GM12872 (cell line): ENCODE results near the gene OOSP4A.

Experiments used
- CTCF ChIP-seq: IDR thresholded peaks from 3 replicates; pipeline ENCODE4 v1.5.1; 2011; ENCODE audit warnings: low read depth, mild to moderate bottlenecking, low read length, moderate library complexity; ENCODE audit not compliant: insufficient read depth

Gene OOSP4A

GRCh38 chr11:59939482-59939881 is 24.4 kb upstream of the OOSP4A start:
- no peak for TF ChIP-seq CTCF

DNA sequence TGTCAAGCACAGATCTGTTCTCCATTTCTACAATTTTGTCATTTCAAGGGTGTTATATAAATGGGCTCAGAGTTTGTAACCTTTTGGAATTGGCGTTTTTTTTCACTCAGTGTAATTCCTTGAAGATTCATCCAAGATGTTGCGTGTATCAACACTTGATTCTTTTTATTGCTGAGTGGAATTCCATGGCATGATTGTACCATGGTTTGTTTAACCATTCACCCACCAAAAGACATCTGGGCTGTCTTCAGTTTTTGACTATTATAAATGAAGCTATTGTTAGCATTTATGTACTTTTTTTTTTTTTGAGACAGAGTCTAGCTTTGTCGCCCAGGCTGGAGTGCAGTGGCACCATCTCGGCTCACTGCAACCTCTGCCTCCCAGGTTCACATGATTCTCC is 22.7 kb upstream of the OOSP4A start:
- TF ChIP-seq CTCF: no peak

- TF ChIP-seq CTCF: no peak
These were observed 19.7 kb upstream of the OOSP4A start for GRCh38 chr11:59943997-59944714.

DNA sequence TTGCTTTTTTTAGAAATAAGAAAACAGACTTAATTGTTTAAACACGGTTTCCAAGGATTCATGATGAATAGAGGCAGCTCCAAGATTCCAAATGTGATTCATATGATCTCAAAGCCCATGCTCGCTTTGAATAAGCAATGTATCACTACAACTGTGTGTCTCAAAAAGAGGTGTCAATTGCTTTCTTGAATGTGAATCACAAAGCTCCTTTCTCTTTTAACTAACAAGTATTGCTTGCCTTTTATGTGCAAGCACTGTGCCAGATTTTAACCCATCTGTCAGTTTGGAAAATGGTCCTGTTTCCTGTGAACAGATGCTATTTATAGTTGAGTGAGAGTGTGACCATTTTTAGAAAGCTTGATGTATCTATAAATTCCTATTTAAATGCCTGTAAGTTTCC is 19.1 kb upstream of the OOSP4A start:
- no peak for TF ChIP-seq CTCF

GRCh38 chr11:59953463-59954218 is 10.2 kb upstream of the OOSP4A start:
- TF ChIP-seq CTCF: no peak

GRCh38 chr11:59954219-59954847 is 9.5 kb upstream of the OOSP4A start:
- no peak for TF ChIP-seq CTCF

DNA sequence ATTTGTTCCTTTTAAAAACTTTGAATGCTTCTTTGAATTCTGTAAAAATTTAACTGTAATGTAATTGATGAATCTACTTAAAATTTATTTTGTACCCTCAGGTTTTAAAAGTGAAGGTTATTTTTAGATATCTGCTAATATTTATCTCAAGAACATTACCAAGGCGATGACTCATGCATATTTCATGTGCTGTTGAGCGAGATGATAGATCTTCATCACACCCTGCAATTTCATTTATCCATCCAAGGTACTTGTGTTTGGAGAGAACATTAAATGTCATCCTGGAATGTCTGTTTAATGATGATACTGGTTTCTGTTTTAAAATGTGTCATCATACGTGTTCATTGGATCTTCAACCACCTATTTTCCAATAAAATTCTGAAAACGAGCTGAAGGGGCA is 6.7 kb upstream of the OOSP4A start:
- TF ChIP-seq CTCF: no peak
